GM12865 (cell line): ENCODE measurements around the gene MCRIP1.

ENCODE experiments used
- DNase-seq: peaks from one replicate; pipeline ENCODE4 v3.0.0; 2010; ENCODE audit warnings: low read depth
- H3K4me3 ChIP-seq: 2 replicates; pipeline ENCODE4 v1.5.1; 2011; ENCODE audit warnings: mild to moderate bottlenecking, low read depth, low read length, control low read depth
- TF ChIP-seq, protein P1 (sequence below): IDR thresholded peaks from 2 replicates; pipeline ENCODE4 v1.5.1; 2011; ENCODE audit warnings: low read length, control low read depth, low read depth, inconsistent platforms; ENCODE audit not compliant: insufficient read depth; ENCODE audit errors: missing control alignments

MCRIP1 gene

DNA sequence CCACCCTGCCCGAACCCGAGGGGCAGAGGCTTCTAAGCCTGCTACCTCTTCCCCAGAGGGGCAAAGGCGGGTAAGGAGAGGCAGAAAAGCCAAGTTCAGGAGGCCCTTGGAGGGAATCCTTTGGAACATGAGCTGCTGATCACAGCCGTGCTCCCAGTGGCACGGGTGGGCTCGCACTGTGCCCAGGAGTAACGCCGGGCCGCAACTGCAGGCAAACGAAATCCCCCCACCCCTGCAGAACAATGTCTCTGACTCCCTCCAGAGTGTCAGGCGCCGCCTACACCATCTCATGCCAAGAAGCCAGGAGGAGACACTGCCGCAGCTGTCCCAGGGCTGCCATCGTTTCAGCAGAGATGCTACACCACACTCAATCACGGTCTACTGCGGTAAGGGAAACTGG, 18.3 kb upstream of the MCRIP1 start:
- DNase-seq: no peak
- TF ChIP-seq, protein P1, sequence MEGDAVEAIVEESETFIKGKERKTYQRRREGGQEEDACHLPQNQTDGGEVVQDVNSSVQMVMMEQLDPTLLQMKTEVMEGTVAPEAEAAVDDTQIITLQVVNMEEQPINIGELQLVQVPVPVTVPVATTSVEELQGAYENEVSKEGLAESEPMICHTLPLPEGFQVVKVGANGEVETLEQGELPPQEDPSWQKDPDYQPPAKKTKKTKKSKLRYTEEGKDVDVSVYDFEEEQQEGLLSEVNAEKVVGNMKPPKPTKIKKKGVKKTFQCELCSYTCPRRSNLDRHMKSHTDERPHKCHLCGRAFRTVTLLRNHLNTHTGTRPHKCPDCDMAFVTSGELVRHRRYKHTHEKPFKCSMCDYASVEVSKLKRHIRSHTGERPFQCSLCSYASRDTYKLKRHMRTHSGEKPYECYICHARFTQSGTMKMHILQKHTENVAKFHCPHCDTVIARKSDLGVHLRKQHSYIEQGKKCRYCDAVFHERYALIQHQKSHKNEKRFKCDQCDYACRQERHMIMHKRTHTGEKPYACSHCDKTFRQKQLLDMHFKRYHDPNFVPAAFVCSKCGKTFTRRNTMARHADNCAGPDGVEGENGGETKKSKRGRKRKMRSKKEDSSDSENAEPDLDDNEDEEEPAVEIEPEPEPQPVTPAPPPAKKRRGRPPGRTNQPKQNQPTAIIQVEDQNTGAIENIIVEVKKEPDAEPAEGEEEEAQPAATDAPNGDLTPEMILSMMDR: no peak
- no peak overlapping the region for H3K4me3 ChIP-seq

DNA sequence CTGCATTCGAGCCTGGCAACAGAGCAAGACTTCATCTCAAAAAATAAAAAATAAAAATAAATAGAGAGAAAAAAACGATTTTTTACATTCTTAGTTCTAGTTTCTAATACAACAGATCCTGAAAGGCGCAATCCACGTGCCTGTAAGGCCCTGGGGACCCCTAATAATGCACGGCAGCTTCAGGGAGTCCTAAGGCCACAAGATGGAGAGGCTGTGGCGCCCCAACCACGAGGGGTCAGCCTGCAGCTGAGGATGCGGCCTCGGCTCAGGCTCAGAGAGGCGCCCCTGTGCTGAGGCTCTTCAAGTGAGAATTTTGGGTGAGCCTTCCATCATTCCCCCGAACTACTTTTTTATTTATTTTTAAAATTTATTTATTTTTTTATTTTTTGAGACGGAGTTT, 16.4 kb upstream of the MCRIP1 start:
- no peak for DNase-seq
- TF ChIP-seq, protein P1: no peak
- H3K4me3 ChIP-seq: no peak overlapping the region

DNA sequence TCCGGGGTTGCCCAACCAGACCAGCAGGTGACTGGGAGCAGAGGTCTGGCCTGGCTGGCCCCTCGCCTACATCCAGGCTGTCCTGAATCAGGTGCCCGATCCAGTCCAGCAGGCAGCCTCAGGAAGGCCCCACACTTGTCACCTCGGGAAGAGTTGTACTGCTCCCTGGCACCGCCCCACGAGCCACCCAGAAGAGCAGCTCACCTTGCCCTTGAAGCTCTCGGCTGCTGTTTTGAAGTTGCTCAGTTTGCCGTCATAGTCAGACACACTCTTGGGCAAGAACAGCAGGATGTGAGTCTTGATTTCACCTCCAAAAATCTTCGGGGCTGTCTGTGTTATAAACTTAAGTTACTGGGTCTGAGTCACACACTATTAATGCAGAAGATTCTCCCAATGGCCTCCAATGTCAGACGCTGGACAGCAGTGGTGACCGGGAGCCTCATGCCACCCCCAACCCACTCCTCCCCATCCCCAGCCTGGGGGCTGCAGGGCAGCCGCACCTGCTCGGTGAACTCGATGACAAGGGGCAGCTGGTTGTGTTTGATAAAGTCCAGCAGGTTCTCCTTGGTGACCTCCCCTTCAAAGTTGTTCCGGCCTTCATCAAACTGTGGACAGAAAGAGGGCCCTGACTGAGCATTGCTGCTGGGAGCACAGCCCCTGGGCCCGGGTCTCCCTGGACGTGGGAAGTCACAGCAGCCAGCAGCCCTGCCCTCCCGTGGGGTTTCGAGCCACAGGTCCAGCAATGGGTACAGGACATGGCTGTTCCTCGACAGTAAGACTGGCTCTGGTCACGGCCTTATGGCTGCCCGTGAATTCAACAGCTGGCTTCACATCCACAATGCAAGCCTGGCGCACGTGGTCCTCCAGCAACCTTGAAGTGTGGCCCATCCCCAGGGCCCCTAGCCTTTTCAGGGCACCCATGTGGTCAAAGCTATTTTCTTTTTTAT, 13.9 kb upstream of the MCRIP1 start:
- no peak overlapping the region for H3K4me3 ChIP-seq
- TF ChIP-seq, protein P1: no peak
- DNase-seq: no peak

DNA sequence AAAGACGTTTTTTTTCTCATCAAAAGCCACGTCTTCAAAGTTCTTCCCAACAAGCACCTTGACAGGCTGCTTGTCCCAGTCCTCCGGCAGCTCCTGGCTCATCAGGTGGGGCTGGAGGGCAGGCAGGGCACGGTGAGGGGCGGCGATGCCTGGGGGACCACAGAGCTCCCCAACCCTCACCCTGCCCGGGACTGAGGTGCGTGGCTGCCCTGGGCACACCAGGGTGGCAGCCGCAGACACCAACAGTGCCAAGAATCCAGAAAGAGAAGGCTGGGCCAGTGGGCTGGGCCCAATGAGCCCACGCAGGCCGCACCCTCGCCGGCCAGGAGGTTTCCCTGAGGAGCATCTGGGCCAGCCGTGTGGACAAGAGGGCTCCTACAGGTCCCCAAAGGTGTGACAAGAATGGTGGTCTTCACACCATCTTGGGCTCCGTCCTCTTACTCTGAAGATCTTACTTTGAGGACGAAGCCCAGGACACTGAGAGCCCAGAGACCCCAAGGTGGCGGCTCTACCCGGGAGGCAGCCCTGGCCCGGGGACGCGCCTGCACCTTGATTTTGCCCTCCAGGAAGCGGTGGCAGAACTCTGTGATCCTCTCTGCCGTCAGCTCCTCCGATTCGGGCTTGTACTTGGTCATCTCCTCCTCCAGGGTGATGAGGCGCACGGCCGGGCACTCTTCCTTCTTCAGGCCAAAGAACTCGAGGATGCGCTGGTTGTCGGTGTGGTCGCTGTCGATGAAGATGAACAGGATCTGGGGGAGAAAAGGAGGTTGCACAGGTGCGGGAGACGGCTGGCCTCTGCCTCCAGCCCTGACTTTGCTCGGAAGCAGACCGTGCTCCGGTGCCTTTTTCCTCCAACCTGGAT, 13.0 kb upstream of the MCRIP1 start:
- no peak overlapping the region for H3K4me3 ChIP-seq
- DNase-seq: no peak
- TF ChIP-seq, protein P1: no peak

DNA sequence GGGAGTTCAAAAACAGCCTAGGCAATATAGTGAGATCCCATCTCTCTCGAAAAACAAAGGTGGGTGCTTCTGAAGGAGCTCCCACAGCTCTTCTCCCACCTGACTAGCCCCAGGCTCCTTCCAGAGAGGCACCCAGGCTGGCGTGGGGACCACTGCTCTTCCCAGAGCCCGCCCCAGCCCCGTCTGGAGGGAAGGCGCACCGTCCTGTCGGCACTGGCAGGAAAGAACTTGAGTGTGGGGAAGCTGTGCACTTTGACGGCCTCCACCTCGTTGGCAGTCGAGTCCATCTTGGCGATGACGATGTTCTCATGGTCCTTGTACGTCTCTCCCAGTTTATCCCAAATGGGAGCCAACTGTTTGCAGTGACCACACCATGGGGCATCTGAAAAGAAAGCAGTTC, 12.3 kb upstream of the MCRIP1 start:
- TF ChIP-seq, protein P1: no peak
- H3K4me3 ChIP-seq: no peak overlapping the region

DNA sequence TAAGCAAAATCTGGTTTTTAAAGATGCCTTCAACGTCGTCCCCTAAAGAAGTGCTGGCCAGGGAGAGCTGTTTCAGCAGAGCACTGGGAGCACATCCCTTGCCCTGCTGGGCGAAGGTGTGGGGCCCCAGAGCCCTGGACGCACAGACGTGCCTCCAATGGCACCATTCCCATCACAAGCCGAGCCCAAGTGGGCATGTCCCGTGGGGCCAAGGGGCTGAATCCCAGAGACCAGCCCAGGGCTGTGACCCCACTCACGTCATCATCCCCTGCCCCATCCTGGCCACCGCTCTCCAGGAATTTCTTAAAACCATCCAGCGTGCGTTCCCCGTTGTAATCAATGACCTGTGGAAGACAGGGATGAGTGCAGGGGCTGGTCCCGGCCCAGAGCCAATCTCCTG, 11.8 kb upstream of the MCRIP1 start:
- DNase-seq: no peak
- H3K4me3 ChIP-seq: no peak overlapping the region
- TF ChIP-seq, protein P1: no peak

More for the DNA sequence above, 12.3 kb upstream of the MCRIP1 start:
- no peak for DNase-seq
